ENCODE results near the gene KCNC4.

KCNC4 gene

GRCh38 chr1:110235834-110236682 lies 25.9 kb downstream of the KCNC4 start:
- POLR2A ChIA-PET: interaction anchor here (1.6 kb wide), 1 partner anchor 103 kb away, joined by 3 read pairs; the partner anchor contains the start of gene RBM15

GRCh38 chr1:110237386-110238152 lies 27.5 kb downstream of the KCNC4 start:
- TF ChIP-seq BHLHE40 (IDR thresholded peaks at IDR 0.05; ENCODE audit: borderline replicate concordance): no peak
- no peak for TF ChIP-seq TARDBP (IDR thresholded peaks at IDR 0.05)
- no peak for TF ChIP-seq FOXK2 (IDR thresholded peaks at IDR 0.05)
- TF ChIP-seq NFRKB (IDR thresholded peaks at IDR 0.05): no peak
- no peak for TF ChIP-seq ZNF384 (IDR thresholded peaks at IDR 0.05)
- TF ChIP-seq ELF4 (IDR thresholded peaks at IDR 0.05): no peak
- no peak for TF ChIP-seq FOXA1 (IDR thresholded peaks at IDR 0.05)
- no peak for TF ChIP-seq L3MBTL2 (conservative IDR thresholded peaks at IDR 0.05)
- no peak for TF ChIP-seq ARNT (IDR thresholded peaks at IDR 0.05)
- no peak for TF ChIP-seq SUZ12 (IDR thresholded peaks at IDR 0.05)
- TF ChIP-seq LEF1 (IDR thresholded peaks at IDR 0.05; ENCODE audit: borderline replicate concordance): no peak
- TF ChIP-seq PKNOX1 (IDR thresholded peaks at IDR 0.05): no peak
- TF ChIP-seq FOXM1 (IDR thresholded peaks at IDR 0.05; ENCODE audit: borderline replicate concordance): no peak
- no peak for TF ChIP-seq CTBP1 (IDR thresholded peaks at IDR 0.05; ENCODE audit: borderline replicate concordance)
- no peak for TF ChIP-seq HDGF (IDR thresholded peaks at IDR 0.05; ENCODE audit: borderline replicate concordance)
- no peak for TF ChIP-seq SP1 (IDR thresholded peaks at IDR 0.05)
- CTCF ChIA-PET: no interaction called here
- no peak for DNase-seq (ENCODE audit: extremely low spot score)
- POLR2A ChIA-PET: interaction anchor here (1.8 kb wide), 1 partner anchor 28 kb away, joined by 4 read pairs; the partner anchor contains the start of gene KCNC4

More at GRCh38 chr1:110235834-110236682, 25.9 kb downstream of the KCNC4 start:
- TF ChIP-seq LEF1 (IDR thresholded peaks at IDR 0.05; ENCODE audit: borderline replicate concordance): no peak
- TF ChIP-seq ELF4 (IDR thresholded peaks at IDR 0.05): no peak
- no peak for TF ChIP-seq SUZ12 (IDR thresholded peaks at IDR 0.05)
- TF ChIP-seq FOXM1 (IDR thresholded peaks at IDR 0.05; ENCODE audit: borderline replicate concordance): no peak
- TF ChIP-seq FOXA1 (IDR thresholded peaks at IDR 0.05): no peak
- no peak for TF ChIP-seq HDGF (IDR thresholded peaks at IDR 0.05; ENCODE audit: borderline replicate concordance)
- no peak for TF ChIP-seq BHLHE40 (IDR thresholded peaks at IDR 0.05; ENCODE audit: borderline replicate concordance)
- TF ChIP-seq ZNF384 (IDR thresholded peaks at IDR 0.05): no peak
- TF ChIP-seq TARDBP (IDR thresholded peaks at IDR 0.05): no peak
- no peak for TF ChIP-seq FOXK2 (IDR thresholded peaks at IDR 0.05)
- TF ChIP-seq NFRKB (IDR thresholded peaks at IDR 0.05): no peak
- DNase-seq (ENCODE audit: extremely low spot score): no peak
- CTCF ChIA-PET: no interaction called here

GRCh38 chr1:110239441-110240430 lies 29.6 kb downstream of the KCNC4 start:
- CTCF ChIA-PET: interaction anchor here (1.0 kb wide), 2 partner anchors 16 to 32 kb away, joined by 3 read pairs; no protein-coding TSS in a partner anchor
- DNase-seq (ENCODE audit: extremely low spot score): no peak
- no peak for TF ChIP-seq FOXA1 (IDR thresholded peaks at IDR 0.05)
- TF ChIP-seq FOXK2 (IDR thresholded peaks at IDR 0.05): no peak
- TF ChIP-seq ZNF384 (IDR thresholded peaks at IDR 0.05): no peak
- TF ChIP-seq SUZ12 (IDR thresholded peaks at IDR 0.05): no peak
- TF ChIP-seq BHLHE40 (IDR thresholded peaks at IDR 0.05; ENCODE audit: borderline replicate concordance): no peak
- no peak for TF ChIP-seq HDGF (IDR thresholded peaks at IDR 0.05; ENCODE audit: borderline replicate concordance)
- TF ChIP-seq L3MBTL2 (conservative IDR thresholded peaks at IDR 0.05): no peak
- TF ChIP-seq CTBP1 (IDR thresholded peaks at IDR 0.05; ENCODE audit: borderline replicate concordance): no peak
- TF ChIP-seq ELF4 (IDR thresholded peaks at IDR 0.05): no peak
- no peak for TF ChIP-seq TARDBP (IDR thresholded peaks at IDR 0.05)
- no peak for TF ChIP-seq SP1 (IDR thresholded peaks at IDR 0.05)
- TF ChIP-seq FOXM1 (IDR thresholded peaks at IDR 0.05; ENCODE audit: borderline replicate concordance): no peak
- TF ChIP-seq NFRKB (IDR thresholded peaks at IDR 0.05): no peak
- TF ChIP-seq LEF1 (IDR thresholded peaks at IDR 0.05; ENCODE audit: borderline replicate concordance): no peak
- TF ChIP-seq PKNOX1 (IDR thresholded peaks at IDR 0.05): no peak
- POLR2A ChIA-PET: no interaction called here

- ChIA-PET POLR2A (no interaction called here), CTCF (interaction anchor here (1.0 kb wide), 1 partner anchor 15 kb away, joined by 3 read pairs; no protein-coding TSS in a partner anchor)
- TF ChIP-seq FOXA1 (IDR thresholded peaks at IDR 0.05): no peak
- TF ChIP-seq ZNF384 (IDR thresholded peaks at IDR 0.05): no peak
- TF ChIP-seq BHLHE40 (IDR thresholded peaks at IDR 0.05; ENCODE audit: borderline replicate concordance): no peak
- TF ChIP-seq SUZ12 (IDR thresholded peaks at IDR 0.05): no peak
- no peak for TF ChIP-seq PKNOX1 (IDR thresholded peaks at IDR 0.05)
- TF ChIP-seq NFRKB (IDR thresholded peaks at IDR 0.05): no peak
- TF ChIP-seq FOXK2 (IDR thresholded peaks at IDR 0.05): no peak
- TF ChIP-seq CTBP1 (IDR thresholded peaks at IDR 0.05; ENCODE audit: borderline replicate concordance): no peak
- no peak for TF ChIP-seq LEF1 (IDR thresholded peaks at IDR 0.05; ENCODE audit: borderline replicate concordance)
- TF ChIP-seq SP1 (IDR thresholded peaks at IDR 0.05): no peak
- TF ChIP-seq TARDBP (IDR thresholded peaks at IDR 0.05): no peak
- TF ChIP-seq ELF4 (IDR thresholded peaks at IDR 0.05): no peak
- TF ChIP-seq ARNT (IDR thresholded peaks at IDR 0.05): no peak
- no peak for TF ChIP-seq FOXM1 (IDR thresholded peaks at IDR 0.05; ENCODE audit: borderline replicate concordance)
- DNase-seq (ENCODE audit: extremely low spot score): no peak
Measured at GRCh38 chr1:110240476-110241210, 30.5 kb downstream of the KCNC4 start.
